Measurements from ENCODE around the gene SYDE1.
A peak's percentile ranks its signal among the peaks of the same experiment; 100 is the strongest.

SYDE1 gene

DNA sequence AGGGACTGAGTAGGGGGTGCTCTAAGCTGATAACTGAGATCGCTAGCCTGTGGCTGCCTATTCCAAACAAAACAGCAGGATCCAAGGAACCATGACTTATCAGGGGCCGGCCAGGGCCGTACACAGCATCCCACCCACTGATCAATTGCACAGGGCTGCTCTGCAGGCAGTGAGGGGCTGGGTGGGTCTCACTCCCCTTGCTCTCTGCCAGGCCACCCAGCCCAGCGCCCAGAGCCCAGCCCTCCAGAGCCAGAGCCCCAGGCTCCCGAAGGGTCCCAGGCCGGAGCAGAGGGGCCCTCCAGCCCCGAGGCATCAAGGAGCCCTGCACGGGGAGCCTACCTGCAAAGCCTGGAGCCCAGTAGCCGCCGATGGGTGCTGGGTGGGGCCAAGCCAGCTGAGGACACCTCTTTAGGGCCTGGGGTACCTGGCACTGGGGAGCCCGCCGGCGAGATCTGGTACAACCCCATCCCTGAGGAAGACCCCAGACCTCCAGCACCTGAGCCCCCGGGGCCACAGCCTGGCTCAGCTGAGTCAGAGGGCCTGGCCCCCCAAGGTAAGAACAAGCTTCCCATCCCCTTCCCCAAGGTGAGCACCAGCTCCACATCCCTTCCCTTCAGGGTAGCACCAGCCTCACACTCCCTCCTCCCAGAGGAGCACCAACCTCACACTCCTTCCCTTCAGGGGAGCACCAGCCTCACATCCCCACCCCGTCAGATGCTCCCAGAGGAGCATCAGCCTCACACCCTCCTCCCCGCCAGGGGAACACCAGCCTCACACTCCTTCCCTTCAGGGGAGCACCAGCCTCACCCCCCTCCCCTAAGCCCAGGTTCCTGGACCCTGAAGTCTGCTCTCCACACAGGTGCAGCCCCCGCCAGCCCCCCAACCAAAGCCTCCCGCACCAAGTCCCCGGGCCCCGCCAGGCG lies 1.9 kb downstream of the SYDE1 start:
- no peak for DNase-seq

DNA sequence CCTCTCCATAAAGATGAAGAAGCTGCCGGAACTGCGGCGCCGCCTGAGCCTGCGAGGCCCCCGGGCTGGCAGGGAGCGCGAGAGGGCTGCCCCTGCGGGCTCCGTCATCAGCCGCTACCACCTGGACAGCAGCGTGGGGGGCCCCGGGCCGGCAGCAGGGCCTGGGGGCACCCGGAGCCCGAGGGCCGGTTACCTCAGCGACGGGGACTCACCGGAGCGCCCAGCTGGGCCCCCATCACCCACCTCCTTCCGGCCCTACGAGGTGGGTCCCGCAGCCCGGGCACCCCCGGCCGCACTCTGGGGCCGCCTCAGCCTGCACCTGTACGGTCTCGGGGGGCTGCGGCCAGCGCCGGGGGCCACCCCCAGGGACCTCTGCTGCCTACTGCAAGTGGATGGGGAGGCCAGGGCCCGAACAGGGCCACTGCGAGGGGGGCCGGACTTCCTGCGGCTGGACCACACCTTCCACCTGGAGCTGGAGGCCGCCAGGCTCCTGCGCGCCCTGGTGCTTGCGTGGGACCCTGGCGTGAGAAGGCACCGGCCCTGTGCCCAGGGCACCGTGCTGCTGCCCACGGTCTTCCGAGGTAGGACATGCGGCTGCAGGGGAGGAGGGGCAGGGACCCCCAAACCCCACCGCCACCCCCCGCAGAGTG lies 2.7 kb downstream of the SYDE1 start:
- no peak for DNase-seq

DNA sequence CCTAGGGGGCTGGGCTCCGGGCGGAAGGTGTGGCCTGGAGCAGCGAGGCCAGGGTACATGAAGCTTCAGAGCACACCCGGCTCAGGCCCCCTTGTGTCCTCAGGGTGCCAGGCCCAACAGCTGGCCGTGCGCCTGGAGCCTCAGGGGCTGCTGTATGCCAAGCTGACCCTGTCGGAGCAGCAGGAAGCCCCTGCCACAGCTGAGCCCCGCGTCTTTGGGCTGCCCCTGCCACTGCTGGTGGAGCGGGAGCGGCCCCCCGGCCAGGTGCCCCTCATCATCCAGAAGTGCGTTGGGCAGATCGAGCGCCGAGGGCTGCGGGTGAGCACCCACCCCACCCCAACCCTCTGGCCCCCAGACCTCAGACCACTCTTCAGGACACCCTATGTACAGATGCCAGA lies 3.2 kb downstream of the SYDE1 start:
- no peak for DNase-seq

DNA sequence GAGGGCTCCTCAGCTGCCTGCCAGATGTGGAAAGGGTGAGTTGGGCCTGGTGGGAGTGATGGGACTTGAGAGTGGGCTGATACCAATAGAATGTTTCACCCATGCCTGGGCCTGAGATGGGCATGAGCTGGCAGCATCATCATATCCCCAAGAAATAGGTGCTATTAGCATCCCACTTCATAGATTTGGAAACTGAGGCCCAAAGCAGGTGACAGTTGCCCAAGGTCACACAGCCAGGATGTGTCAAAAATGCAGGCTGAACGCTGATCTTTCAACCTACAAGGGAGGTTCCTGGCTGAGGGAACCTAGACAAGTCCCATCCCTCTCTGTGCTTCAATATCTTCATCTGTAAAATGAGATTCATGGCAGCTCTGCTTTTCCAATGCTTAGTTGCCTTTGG lies 4.6 kb downstream of the SYDE1 start:
- DNase-seq = no peak

DNA sequence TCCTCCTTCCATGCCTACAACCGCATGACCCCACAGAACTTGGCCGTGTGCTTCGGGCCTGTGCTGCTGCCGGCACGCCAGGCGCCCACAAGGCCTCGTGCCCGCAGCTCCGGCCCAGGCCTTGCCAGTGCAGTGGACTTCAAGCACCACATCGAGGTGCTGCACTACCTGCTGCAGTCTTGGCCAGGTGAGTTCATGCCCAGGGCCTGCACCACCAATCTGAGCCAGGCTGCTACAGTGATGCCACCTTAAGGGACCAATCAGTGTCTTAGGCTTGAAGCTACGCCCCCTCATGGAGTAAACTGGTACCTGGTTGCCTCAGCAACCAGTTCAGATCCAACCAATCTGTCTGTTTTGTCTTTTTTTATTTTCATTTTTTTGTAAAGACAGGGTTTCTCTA lies 5.2 kb downstream of the SYDE1 start:
- DNase-seq = no peak

DNA sequence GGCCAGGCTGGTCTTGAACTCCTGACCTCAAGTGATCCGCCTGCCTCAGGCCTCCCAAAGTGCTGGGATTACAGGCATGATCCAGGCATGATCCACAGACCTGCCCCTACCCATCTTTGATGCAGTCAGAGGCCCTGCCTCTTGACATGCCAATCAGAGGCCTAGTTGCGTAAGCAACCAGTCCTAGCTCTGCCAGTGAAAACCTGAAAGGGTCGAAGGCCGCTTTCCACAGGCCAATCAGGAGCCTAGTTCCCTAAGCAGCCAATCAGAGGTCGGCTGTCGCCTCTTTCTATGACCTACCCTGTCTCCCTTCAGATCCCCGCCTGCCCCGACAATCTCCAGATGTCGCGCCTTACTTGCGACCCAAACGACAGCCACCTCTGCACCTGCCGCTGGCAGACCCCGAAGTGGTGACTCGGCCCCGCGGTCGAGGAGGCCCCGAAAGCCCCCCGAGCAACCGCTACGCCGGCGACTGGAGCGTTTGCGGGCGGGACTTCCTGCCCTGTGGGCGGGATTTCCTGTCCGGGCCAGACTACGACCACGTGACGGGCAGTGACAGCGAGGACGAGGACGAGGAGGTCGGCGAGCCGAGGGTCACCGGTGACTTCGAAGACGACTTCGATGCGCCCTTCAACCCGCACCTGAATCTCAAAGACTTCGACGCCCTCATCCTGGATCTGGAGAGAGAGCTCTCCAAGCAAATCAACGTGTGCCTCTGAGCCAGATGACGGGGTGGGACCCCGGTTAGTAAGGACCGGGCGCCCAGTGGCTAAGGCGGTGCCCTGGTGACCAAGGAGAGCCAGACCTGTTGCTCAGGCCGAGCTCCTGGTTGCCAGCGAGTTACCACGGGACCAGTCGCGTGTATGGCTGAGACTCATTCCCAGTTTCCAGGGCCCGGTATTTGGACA lies 6.3 kb downstream of the SYDE1 start:
- DNase-seq = no peak

DNA sequence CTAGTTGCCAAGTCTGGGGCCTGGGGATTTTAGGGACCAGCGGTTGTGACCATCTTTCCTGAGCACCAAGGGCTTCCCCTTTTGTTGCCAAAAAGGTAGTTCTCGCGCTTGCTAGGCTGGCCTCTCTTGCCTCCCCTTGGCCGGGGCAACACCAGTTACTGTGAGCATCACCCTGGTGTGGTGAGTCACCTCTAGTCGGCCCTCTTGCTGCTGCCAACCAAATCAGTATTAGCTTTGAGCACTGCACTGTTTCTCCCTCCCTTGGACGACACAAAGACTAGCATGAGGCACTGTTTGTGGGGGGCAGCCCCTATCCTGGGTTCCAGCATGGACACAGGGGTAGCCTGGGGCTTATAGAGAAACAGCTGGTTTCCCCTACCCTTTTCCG lies 6.9 kb downstream of the SYDE1 start:
- DNase-seq = no peak

DNA sequence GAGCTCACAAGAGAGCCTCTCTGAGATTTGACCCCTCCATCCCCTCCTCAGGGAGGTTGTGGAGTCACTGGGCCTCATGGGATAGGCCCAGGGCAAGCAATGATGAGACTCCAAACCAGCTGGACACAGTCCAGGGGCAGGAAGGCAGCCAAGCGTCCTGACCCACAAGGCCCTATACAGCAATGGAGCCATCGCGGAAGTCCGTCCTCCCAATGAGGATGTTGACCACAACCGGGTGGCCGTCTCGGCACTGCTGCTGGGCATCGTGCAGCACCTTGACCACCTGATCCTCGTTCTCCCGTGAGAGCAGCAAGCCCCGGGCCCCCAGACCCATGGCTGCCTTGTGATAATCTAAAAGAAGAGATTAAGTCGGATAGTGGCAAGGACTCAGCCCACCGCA lies 7.9 kb downstream of the SYDE1 start:
- no peak for DNase-seq

DNA sequence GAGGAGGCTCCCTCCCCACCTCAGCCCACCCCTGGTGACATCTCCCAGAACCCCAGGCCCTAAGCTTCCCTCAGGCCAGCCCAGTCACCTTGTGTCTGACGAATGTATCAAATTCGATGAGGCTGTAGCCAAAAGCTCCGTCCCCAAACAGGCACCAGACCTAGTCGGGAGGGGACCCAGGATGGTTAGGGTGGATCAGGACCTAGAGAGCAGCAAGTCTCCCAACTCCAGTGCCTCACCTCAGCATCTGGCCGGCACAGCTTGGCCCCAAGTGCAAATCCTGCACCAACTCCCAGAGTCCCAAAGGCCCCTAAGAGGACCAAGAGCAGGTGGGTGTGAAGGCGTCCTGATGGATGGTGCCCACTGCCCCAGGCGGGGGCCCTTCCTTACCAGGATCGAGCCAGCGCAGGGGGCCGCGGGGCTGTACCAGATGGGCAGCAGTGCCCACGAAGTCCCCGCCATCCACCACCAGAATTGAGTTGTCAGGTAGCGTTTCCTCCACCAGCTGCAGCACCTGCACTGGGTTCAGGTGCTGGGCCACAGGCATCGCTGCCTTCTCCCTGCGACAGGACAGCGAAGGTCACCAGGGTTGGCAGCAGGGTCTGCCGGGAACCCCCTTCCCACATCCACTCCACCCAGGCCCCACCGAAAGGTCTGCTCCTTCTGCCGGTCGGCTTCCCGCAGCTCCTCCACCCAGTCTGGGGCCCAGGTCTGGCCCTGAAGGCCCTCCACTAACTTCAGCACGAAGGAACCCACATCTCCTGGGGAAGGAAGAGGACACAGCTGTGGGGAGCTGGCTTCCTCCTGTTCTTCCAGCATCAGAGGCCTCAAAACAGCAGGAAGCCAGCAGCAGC lies 8.8 kb downstream of the SYDE1 start:
- DNase-seq = no peak

DNA sequence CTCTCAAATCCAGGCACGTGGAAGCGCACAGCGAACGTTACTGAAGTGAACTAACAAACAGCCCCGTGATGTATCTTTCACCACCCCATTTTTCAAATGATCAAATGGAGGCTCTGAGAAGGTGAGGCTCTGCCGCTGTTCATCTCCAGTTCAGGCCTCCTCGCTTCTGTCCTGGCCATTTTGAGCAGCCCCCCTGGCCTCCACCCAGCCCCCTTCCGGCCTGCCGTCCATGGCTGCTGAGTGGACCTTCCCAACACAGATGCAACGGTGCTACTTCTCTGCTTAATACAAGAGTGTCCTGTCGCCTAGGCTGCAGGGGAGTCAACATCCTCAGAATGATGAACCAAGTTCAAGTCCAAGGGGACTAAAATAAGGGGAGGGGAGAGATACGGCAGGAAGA lies 9.7 kb downstream of the SYDE1 start:
- DNase-seq = no peak

DNA sequence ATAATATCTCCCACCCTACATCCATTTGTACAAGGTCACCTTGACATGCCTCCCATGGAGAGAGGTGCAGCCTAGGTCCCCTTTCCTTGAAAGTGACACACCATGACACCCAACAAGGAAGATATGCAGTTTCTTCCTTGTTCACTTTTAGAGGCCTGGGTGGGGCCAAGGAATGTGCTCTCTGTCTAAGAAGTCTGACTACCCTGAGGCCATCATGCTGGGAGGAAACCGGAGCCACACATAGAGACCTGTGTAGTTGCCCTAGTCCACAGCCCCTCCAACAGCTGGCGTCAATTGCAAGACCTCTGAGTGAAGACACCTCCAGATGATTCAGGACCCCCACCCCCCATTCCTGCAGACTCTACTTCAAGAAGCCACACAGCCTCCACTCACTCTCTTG lies 11.0 kb downstream of the SYDE1 start:
- no peak for DNase-seq

DNA sequence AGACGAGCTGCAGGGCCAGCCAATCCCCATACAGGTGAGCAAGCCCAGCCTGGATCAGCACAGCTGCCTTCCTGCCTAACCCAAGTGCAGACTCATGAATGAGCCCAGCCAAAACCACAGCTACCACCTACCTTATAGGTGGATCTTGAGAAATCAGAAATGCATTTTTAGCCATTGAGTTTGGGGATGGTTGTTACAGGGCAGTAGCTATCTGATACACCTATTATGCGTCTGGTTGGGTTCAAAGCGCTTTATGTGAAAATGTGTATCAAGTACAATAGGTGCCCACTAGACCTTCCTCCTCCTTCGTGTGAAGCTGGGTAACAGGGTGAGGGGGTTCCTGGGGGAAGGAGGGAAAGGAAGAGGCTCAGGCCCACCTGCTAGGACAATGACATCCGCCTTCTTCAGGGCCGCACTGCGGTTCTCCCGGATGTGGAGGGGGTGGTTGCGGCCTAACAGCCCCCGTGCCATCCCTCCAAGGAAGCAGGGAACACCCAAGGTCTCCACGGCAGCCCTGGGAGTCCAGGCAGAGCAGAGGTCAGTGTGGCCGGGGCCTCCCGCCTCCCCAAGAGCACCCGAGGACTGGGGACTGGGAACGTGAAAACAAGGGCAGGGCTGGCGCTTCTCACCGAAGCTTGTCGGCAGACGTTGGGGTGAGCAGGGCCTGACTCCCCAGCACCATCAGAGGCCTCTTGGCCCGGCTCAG lies 11.7 kb downstream of the SYDE1 start:
- no peak for DNase-seq

DNA sequence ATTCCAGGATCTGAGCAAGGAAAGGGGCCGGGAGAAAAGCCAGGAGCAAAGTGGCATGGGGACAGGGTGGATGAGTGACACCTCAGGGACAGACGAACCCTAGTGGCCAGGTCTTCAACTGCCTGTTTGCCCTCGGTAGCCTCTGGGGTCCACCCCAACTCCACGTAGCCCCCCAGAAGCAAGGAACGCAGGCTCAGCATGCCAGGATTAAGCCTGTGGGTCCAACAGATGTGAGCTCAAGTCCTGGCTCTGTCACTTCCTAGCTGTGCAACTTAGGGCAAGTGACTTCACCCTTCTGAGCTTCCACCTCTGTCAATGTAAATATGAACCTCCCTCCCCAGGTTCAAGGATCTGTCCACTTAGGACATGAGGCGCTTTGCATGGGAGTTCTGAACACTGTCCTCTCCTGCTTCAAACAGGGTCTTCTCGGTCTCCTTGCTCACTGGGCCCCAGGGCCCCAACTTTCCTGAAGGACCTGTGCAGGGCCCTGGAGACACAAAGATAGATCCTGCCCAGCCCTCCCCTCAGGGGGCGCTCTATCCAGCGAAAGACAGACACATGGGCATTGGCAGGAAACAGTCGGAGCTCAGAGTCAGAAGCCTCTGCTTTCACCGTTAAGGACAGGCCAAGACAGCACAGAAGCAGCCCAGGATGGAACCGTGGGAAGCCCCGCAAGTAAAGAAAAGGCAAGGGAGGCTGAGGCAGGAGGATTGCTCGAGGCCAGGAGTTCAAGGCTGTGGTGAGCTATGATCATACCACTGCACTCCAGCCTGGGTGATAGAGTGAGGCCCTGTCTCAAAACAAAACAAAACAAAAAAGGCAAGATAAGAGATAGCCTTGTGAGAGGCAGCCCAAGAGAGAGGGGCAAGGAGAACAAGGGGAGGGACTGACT lies 13.2 kb downstream of the SYDE1 start:
- no peak for DNase-seq

DNA sequence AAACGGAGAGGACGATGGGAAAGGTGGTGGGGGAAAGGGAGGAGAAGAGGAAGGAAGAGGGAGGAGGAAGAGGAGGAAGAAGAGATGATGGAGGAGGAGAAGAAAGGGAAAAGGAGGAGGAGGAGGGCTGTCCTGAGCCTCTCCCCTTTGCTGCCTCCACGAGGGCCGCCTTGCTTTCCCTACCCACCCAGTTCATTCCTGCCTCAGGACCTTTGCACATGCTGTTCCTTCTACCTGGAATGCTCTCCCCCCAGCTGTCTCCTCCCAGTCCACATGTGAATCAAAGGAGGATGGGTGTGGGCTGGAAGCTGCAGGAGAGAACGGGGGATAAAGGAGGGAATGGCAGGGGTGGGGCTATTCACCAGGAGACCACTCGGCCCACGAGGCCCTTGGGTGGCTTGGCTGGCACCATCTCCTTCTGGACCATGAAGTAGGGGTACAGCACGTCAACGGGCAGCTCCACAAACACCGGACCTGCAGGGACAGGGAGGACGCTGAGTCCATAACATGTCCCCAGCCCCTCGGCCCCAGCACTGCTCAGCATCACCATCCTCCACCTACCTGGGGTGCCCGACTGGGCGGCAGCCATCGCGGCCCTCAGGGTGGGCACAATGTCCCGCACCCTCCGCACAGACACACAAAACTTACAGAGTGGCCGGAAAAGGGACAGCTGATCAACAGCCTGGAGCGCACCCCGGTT lies 15.3 kb downstream of the SYDE1 start:
- no peak for DNase-seq

DNA sequence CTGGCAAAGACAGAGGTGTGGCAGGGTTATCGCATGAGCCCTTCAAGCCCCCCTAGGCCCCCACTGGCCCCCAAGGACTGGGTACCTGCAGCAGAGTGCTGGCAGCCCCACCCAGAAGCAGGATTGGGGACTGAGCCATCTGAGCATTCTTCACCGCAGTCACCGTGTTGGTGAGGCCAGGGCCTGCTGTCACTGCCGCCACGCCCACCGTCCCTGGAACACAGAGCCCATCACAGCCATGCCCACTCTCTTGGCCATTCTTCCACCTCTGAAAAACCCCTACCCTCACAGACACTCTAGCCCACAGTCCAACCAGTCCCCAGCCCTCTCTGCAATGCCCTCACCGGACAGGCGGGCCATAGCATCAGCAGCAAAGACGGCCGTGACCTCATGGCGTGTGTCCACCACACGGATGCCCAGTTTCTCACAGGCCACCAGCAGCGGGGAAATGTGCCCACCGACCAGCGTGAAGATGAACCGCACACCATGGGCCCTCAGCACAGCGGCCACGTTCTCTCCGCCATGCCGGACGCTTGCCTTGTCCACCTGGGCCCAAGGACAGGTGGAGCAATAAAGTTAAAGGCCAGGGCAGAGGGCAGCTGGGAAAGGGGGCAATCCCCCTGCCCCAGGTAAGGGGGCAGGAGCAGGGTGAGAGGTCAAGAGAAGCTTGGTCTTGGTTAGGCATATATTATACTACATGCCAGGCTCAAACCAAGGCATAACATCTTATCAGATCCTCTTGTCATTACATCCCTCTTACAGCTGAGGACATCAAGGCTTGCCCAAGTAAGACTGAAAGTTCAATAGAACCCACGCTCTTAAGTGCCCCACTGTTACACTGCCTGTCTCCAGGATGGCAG lies 16.1 kb downstream of the SYDE1 start:
- DNase-seq = no peak

DNA sequence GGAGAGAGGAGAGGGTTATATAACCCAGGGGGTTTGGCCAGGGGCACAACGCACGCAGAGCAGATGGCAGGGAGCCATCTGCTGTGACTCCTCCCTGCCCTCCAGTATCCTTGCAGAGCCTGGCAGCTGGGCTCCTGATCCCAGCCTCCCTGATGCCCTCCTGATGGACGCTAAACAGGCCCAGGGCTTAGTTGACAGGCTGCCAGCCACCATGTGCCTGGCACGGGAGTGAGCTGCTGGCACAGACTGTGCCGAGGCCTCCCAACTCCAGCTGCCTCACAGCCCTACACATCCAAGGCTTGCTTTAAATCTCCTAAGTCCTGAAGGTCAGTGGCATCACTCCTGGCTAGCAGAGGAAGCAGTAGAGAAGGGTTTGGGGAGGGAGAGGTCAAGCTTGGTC lies 16.7 kb downstream of the SYDE1 start:
- no peak for DNase-seq

DNA sequence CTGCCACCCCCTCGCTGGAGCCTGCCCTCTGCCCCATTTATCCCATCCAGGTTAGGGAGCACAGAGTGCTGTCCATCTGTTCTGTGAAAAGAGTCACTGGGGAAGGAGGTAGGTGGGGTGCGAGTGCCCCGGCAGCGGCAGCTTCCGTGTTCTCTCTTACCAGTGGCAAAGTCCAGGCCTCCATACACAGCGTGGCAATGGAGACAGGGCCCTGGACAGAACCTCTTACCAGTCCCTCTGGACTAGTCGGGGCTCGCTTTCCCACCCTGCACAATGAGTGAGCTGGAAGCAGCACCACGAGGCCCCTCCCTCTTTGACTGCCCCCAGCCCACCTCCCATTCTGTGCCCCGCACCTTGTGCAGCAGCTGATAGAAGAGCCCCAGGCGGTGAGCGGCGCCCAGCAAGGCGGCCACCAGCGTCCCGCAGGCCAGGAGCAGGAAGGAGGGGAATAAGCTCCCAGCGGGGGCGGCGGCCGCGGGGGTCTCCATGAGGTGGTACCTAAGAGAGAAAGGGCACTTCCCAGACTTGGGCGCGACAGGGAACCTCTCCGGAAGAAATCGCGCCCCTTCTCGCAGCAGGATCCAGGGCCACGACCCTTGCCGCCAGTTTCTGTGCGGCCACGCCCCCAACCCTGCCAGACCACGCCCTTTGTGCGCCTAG lies 17.5 kb downstream of the SYDE1 start:
- peak in 3 of 5 experiments; percentile 16 to 73 (median 27) for DNase-seq
